ENCODE results near the gene HSDL2.
"Not testable (repeated sequence)": the region's sequence is repeated elsewhere in the genome, so short reads cannot be mapped to it uniquely, and the experiment has no call there.

The HSDL2 gene

DNA sequence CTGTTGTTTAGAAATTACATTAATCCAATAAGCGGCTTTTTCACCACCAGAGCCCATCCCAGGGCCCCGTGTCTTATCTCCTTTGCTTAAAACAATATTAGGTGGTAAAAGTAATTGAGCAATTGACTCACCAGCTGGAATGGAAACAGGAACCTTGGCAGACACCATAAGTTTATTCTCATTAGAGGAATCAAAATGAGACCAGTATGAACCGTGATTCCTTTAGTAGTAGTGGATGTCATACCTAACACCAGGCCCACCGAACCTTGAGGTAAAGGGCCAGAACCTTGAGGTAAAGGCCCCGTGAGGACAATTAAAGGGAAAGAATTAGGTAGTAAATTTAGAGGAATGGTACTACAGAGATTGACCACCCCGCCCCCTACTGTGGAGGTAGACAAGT lies 16.5 kb downstream of the HSDL2 start:
- Mint-ChIP-seq H3K27me3 (no peaks in the 10 kb centered on the region), H3K27ac (no peak overlapping the region), H3K4me3 (no peak overlapping the region), H3K4me1 (no peaks in the 10 kb centered on the region), H3K9me3 (peaks cover 12% of the 10 kb centered on the region), H3K36me3 (peaks cover 25% of the 10 kb centered on the region)
- ATAC-seq (ENCODE audit: low read depth) (no peak), DNase-seq (ENCODE audit: low spot score in 2 of 2) (no peak)

DNA sequence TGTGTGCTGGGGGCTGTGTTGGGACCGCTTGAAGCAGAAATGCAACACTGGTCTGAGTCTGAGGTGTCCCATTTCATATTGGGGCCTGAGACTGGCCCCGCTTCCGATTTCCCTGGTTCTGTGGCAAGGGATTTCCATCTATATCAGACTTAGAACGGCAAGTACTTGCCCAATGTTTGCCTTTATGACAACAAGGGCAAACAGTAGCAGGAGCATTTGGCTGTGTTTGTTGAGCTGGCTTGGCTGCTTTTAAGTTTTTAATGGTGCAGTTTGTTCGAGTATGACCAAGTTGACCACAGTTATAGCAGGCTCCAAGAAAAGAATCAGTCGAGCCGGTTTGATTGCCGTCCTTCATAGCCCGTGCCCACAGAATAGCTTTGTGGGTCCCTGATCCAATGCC lies 17.0 kb downstream of the HSDL2 start:
- DNase-seq (ENCODE audit: low spot score in 2 of 2) (no peak), ATAC-seq (ENCODE audit: low read depth) (no peak)
- H3K9me3 Mint-ChIP-seq: peaks cover 12% of the 10 kb centered on the region
- no peaks in the 10 kb centered on the region for H3K4me1 Mint-ChIP-seq
- no peaks in the 10 kb centered on the region for H3K27me3 Mint-ChIP-seq
- no peak overlapping the region for H3K27ac Mint-ChIP-seq
- H3K4me3 Mint-ChIP-seq: no peak overlapping the region
- H3K36me3 Mint-ChIP-seq: peaks cover 24% of the 10 kb centered on the region

DNA sequence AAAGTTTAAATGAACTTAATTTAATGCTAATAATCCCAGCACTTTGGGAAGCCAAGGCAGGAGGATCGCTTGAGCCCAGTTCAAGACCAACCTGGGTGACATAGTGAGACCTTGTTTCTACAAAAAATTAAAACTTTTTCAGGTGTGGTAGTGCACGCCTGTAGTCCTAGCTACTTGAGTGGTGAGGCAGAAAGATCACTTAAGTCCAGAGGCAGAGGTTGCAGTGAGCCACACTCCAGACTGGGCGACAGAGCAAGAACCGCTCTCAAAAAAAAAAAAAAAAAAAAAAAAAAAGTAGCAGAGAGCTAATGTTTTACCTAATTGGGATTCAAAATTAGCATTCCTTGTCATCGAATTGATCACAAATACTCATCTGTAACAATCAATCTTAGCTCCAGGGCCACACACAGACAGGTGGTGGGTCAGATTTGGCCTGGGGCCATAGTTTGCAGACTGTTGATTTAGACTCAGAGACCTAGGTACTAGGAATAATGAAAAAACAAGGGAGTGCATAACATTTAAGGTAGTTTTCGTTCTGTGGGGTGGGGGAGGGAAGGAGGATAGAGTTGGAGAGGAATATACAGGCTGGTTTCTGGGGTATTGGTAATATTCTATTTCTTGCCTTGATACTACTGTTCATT lies 21.4 kb downstream of the HSDL2 start:
- Mint-ChIP-seq H3K9me3 (peaks cover 12% of the 10 kb centered on the region), H3K4me3 (no peak overlapping the region), H3K27me3 (no peaks in the 10 kb centered on the region), H3K36me3 (peaks cover 21% of the 10 kb centered on the region), H3K4me1 (no peaks in the 10 kb centered on the region), H3K27ac (no peak overlapping the region)
- DNase-seq (ENCODE audit: low spot score in 2 of 2) (no peak), ATAC-seq (ENCODE audit: low read depth) (no peak)

DNA sequence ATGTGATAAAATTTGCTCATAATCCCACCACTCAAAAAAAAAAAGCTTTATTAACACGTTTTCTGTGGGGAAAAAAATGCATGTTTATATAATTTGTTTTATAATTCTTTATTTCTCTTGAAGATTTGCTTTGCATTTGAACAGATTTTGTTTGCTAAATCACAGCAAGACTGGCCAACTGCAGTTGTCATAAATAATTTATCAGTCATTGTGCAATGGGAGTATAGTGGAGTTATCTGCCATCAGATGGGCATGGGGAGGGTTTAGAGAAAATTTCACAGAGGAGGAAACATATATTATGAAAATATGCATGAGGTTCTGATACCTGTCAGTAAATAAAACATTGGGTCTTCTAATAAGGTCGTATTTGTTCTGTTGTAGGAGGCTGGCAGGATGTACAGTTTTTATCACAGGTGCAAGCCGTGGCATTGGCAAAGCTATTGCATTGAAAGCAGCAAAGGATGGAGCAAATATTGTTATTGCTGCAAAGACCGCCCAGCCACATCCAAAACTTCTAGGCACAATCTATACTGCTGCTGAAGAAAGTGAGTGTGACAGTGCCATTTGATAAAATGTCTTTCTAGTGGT lies 23.8 kb downstream of the HSDL2 start:
- DNase-seq (ENCODE audit: low spot score in 2 of 2) (no peak), ATAC-seq (ENCODE audit: low read depth) (no peak)
- no peaks in the 10 kb centered on the region for H3K27me3 Mint-ChIP-seq
- no peaks in the 10 kb centered on the region for H3K4me1 Mint-ChIP-seq
- H3K9me3 Mint-ChIP-seq: peaks cover 5% of the 10 kb centered on the region
- H3K4me3 Mint-ChIP-seq: no peak overlapping the region
- H3K27ac Mint-ChIP-seq: no peak overlapping the region
- peaks cover 22% of the 10 kb centered on the region for H3K36me3 Mint-ChIP-seq

DNA sequence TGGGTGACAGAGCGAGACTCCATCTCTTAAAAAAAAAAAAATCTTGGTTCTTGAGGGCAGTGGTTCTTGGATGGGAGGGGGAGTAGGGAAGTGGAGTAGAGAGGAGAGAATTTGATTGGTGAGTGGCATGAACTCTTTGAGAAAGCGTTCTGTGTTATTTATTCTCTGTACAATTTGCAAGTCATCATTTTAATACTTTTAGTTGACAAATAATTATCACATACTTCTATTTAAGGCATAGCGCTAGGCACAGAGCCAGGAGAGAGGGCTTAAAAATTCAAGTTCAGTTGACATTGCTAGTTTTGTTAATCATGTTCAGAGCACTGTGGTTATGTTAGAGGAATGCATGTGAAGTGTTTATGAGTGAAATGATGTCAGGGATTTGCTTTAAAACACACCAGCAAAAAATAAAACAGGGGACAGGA lies 24.6 kb downstream of the HSDL2 start:
- Mint-ChIP-seq H3K9me3 (no peaks in the 10 kb centered on the region), H3K36me3 (peaks cover 20% of the 10 kb centered on the region), H3K4me3 (no peak overlapping the region), H3K27ac (no peak overlapping the region), H3K4me1 (no peaks in the 10 kb centered on the region), H3K27me3 (no peaks in the 10 kb centered on the region)
- ATAC-seq (ENCODE audit: low read depth) (no peak), DNase-seq (ENCODE audit: low spot score in 2 of 2) (no peak)

DNA sequence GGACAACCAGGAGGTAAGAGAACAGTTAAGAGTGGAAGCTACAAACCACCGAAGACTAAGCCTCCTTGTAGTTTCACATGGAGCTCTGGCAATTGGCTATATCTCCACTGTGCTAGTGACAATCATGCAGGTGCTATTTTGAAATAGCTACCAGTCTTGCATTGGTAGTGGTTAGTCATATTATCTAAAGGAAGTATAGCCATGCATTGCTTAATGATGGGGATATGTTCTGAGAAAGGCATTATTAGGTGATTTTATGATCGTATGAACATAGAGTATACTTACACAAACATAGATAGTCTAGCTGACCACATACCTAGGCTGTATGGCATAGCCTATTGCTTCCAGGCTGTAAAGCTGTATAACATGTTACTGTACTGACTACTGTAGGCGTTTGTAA lies 28.4 kb downstream of the HSDL2 start:
- H3K36me3 Mint-ChIP-seq: peaks cover 21% of the 10 kb centered on the region
- no peaks in the 10 kb centered on the region for H3K4me1 Mint-ChIP-seq
- H3K27me3 Mint-ChIP-seq: no peaks in the 10 kb centered on the region
- no peak for DNase-seq (ENCODE audit: low spot score in 2 of 2)
- no peak for ATAC-seq (ENCODE audit: low read depth)
- H3K27ac Mint-ChIP-seq: no peak overlapping the region
- no peak overlapping the region for H3K4me3 Mint-ChIP-seq
- no peaks in the 10 kb centered on the region for H3K9me3 Mint-ChIP-seq

DNA sequence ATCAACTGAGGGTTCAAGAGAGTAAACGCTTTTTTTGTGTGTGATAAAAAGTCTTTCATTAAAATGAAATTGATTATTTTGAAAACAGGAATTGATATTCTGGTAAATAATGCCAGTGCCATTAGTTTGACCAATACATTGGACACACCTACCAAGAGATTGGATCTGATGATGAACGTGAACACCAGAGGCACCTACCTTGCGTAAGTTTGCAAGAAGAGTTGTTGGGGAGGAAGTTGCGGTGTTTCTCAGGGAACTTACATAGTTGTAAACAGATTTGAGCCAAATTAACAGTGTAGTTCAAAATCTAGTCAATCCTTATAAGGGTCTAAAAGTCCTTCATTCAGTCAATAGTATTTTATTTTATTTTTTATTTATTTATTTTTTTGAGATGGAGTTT lies 28.9 kb downstream of the HSDL2 start:
- H3K4me3 Mint-ChIP-seq: no peak overlapping the region
- H3K4me1 Mint-ChIP-seq: no peaks in the 10 kb centered on the region
- no peaks in the 10 kb centered on the region for H3K27me3 Mint-ChIP-seq
- DNase-seq (ENCODE audit: low spot score in 2 of 2) (no peak), ATAC-seq (ENCODE audit: low read depth) (no peak)
- H3K36me3 Mint-ChIP-seq: peaks cover 21% of the 10 kb centered on the region
- no peak overlapping the region for H3K27ac Mint-ChIP-seq
- no peaks in the 10 kb centered on the region for H3K9me3 Mint-ChIP-seq

DNA sequence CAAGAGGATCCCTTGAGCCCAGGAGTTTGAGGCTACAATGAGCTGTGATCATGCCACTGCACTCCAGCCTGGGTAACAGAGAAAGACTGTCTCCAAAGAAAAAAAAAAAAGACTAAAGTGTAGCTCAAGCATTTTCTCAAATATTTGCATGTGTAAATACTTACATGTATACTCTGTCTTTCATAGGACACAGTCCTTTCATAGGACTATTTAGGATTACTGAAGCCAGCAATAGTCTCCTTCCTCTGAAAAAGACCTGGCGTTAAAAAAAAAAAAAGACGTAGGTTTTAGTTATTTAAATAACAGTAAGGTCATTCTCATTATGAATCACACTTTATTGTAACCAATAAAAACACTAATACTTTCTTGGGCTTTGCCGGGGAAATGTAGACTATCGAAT lies 29.9 kb downstream of the HSDL2 start:
- H3K36me3 Mint-ChIP-seq: peaks cover 16% of the 10 kb centered on the region
- DNase-seq (ENCODE audit: low spot score in 2 of 2) (no peak), ATAC-seq (ENCODE audit: low read depth) (no peak)
- no peak overlapping the region for H3K4me3 Mint-ChIP-seq
- H3K4me1 Mint-ChIP-seq: no peaks in the 10 kb centered on the region
- H3K27me3 Mint-ChIP-seq: no peaks in the 10 kb centered on the region
- no peak overlapping the region for H3K27ac Mint-ChIP-seq
- H3K9me3 Mint-ChIP-seq: no peaks in the 10 kb centered on the region

DNA sequence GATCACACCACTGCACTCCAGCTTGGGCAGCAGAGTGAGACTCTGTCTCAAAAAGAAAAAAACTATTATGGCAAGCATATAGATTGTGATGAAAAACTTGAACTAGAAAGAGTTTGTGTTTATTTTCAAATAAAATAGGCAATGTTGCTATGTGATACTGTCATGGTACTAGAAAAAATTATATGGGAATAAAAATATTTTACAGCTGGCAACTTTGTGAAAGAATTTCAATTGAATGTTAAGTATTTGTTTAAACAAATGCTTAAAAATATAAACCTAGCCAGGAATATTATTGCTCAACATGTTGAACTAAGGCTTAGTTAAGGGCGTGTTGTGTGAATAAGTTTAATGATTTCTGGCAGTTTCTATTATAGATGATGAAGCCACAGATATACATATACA lies 31.7 kb downstream of the HSDL2 start:
- no peaks in the 10 kb centered on the region for H3K4me1 Mint-ChIP-seq
- DNase-seq (ENCODE audit: low spot score in 2 of 2): no peak
- H3K27ac Mint-ChIP-seq: no peak overlapping the region
- H3K4me3 Mint-ChIP-seq: no peak overlapping the region
- H3K9me3 Mint-ChIP-seq: no peaks in the 10 kb centered on the region
- ATAC-seq (ENCODE audit: low read depth): no peak
- no peaks in the 10 kb centered on the region for H3K27me3 Mint-ChIP-seq
- H3K36me3 Mint-ChIP-seq: peaks cover 13% of the 10 kb centered on the region

DNA sequence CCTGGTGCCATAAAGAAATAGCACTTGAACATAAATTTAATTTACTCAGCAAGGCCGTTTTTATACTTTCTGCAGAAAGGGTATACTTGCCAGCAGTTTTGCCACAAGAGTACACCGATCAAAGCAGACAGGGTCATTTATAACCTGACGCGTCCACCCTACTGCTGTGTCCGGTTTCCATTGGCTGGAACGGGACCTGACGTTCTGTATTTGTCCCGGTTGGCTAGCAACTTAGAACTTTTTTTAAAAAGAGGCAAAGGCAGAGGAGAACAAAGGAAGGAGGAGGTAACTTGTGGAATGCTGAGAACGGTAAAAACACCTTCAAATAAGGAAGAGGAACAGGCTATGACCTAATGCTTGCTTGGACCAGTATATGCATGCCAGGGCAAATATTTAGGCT lies 33.8 kb downstream of the HSDL2 start:
- not testable (repeated sequence) for H3K4me3 Mint-ChIP-seq; H3K27me3 Mint-ChIP-seq; H3K9me3 Mint-ChIP-seq; ATAC-seq (ENCODE audit: low read depth); DNase-seq (ENCODE audit: low spot score in 2 of 2); H3K4me1 Mint-ChIP-seq; H3K27ac Mint-ChIP-seq; H3K36me3 Mint-ChIP-seq

DNA sequence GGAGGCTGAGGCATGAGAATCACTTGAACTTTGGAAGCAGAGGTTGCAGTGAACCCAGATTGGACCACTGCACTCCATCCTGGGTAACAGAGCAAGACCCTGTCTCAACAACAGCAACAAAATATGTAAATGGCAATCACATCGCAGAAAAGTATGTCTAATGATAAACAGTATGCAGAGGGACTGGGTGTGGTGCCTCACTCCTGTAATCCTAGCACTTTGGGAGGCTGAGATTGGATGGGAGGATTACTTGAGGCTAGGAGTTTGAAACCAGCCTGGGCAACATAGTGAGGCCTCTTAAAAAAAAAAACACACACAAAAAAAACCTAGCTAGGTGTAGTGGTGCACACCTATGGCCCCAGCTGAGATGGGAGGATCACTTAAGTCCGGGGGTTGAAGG lies 40.3 kb downstream of the HSDL2 start:
- peaks cover 13% of the 10 kb centered on the region for H3K36me3 Mint-ChIP-seq
- no peak overlapping the region for H3K4me3 Mint-ChIP-seq
- H3K27me3 Mint-ChIP-seq: no peaks in the 10 kb centered on the region
- H3K9me3 Mint-ChIP-seq: no peaks in the 10 kb centered on the region
- no peak for ATAC-seq (ENCODE audit: low read depth)
- no peak for DNase-seq (ENCODE audit: low spot score in 2 of 2)
- no peak overlapping the region for H3K27ac Mint-ChIP-seq
- H3K4me1 Mint-ChIP-seq: no peaks in the 10 kb centered on the region

DNA sequence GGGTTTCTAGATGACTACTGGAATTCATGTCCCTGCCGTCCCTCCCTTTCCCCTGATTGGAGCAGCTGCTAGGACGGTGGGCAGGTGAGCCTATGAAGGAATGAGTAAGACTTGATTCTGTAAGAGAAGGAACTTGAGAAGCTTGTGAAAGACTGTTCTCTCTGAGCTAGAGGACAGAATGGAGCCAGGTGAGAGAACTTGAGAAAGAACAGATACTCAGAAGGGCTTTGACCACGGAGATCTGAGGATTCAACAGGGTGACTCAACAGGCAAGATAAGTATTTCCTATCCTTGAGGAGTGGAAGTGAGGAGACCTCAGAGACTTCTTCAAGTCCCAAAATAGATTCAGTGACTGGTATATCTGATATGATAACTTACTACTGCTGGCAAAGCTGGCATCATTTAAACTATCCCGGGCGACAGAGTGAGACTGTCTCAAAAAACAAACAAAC lies 41.9 kb downstream of the HSDL2 start:
- Mint-ChIP-seq H3K4me1 (no peaks in the 10 kb centered on the region), H3K9me3 (no peaks in the 10 kb centered on the region), H3K27me3 (no peaks in the 10 kb centered on the region), H3K27ac (no peak overlapping the region), H3K36me3 (peaks cover 14% of the 10 kb centered on the region), H3K4me3 (no peak overlapping the region)
- DNase-seq (ENCODE audit: low spot score in 2 of 2) (no peak), ATAC-seq (ENCODE audit: low read depth) (no peak)

DNA sequence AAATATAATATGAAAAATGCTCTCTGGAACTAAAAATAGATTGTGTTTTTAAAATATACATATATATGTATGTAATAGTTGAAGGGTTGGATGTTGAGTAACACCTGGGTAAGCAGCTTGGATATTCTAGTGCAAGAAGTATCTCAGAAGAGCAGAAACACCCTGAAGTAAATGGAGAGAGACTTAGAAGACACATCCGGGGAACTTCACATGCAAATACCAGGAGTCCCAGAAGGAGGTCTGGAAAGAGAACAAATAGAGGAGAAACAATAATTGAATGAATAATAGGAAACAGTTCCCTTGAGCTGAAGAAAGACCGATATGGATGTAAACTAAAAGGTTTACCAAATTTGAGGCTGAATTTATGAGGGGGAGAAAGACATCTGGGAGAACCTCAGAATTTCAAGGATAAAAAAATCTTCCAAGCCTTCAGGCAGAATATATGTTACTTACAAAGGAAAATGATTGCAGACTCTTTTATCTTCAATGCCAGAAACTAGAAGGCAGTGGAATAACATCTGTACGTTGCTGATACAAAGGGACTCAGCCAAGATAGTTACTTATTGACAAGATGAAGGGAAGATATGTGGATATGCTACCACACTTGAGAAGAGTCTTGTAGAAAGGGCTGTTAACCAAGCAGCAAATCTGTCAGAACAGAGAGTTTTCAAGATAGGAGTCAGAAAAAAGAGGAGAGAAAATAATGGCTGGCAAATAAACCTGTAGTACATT lies 42.7 kb downstream of the HSDL2 start:
- ATAC-seq (ENCODE audit: low read depth): no peak
- H3K27me3 Mint-ChIP-seq: no peaks in the 10 kb centered on the region
- peaks cover 14% of the 10 kb centered on the region for H3K36me3 Mint-ChIP-seq
- H3K9me3 Mint-ChIP-seq: no peaks in the 10 kb centered on the region
- no peak for DNase-seq (ENCODE audit: low spot score in 2 of 2)
- H3K4me1 Mint-ChIP-seq: no peaks in the 10 kb centered on the region
- no peak overlapping the region for H3K27ac Mint-ChIP-seq
- no peak overlapping the region for H3K4me3 Mint-ChIP-seq

DNA sequence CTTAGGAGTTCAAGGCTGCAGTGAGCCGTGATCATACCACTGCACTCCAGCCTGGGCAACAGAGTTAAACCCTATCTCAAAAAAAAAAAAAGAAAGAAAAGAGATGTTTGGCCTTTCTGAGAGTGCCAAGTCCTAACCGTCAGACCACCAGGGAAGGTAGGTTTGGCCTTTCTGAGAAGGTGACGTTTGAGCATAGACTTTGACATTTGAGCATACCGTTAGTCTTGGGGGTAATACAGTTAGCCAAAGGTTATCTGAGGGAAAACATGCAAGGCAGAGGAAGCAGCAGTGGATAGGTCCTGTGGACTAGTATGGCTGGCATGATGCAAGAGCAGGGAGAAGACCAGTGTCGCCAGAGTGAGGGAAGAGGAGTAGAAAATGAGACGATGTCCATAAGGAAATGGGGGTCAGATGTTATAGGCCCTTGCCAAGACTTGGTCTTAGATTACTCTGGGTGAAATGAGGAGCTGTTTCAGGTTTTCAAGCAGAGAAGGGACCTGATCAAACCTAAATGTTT lies 50.2 kb downstream of the HSDL2 start:
- H3K9me3 Mint-ChIP-seq: peaks cover 3% of the 10 kb centered on the region
- no peak for DNase-seq (ENCODE audit: low spot score in 2 of 2)
- no peaks in the 10 kb centered on the region for H3K27me3 Mint-ChIP-seq
- no peaks in the 10 kb centered on the region for H3K4me1 Mint-ChIP-seq
- H3K36me3 Mint-ChIP-seq: peaks cover 22% of the 10 kb centered on the region
- H3K27ac Mint-ChIP-seq: no peak overlapping the region
- ATAC-seq (ENCODE audit: low read depth): no peak
- no peak overlapping the region for H3K4me3 Mint-ChIP-seq
